Mesothelial cell of epicardium (in vitro differentiated cells): Measurements from ENCODE around the gene VRK3. TPM values are rescaled to one million over a fixed set of nuclear protein-coding genes. Genes with fewer than 3 reads are reported as not detected.
A peak's percentile ranks its signal among the peaks of the same experiment; 100 is the strongest.

ENCODE experiments used
- DNase-seq, 2 experiments: peaks; one replicate each; pipeline ENCODE4 v3.0.0; 2021; ENCODE audit warnings: low spot score in 2 of 2; ENCODE audit not compliant: unreplicated experiment in 2 of 2
- H3K27ac Mint-ChIP-seq: 2 replicates; pipeline ENCODE4 v1.8.0; 2021; ENCODE audit warnings: mixed read lengths
- H3K27me3 Mint-ChIP-seq: 2 replicates; pipeline ENCODE4 v1.8.0; 2021; ENCODE audit warnings: low read depth, mixed read lengths
- H3K36me3 Mint-ChIP-seq: 2 replicates; pipeline ENCODE4 v1.8.0; 2021; ENCODE audit warnings: mixed read lengths
- H3K4me1 Mint-ChIP-seq: 2 replicates; pipeline ENCODE4 v1.8.0; 2021; ENCODE audit warnings: mixed read lengths
- H3K4me3 Mint-ChIP-seq: 2 replicates; pipeline ENCODE4 v1.8.0; 2021; ENCODE audit warnings: mild to moderate bottlenecking, moderate library complexity, mixed read lengths
- H3K9me3 Mint-ChIP-seq: 2 replicates; pipeline ENCODE4 v1.8.0; 2021; ENCODE audit warnings: mixed read lengths
- total RNA-seq: library from RNA; stranded (reverse); gene quantifications from 3 replicates; pipeline ENCODE4 v1.2.1, GENCODE V29; 2021
- TF ChIP-seq, protein P1 (sequence below): fragments of 200-600 bp; sonication (generic); IDR thresholded peaks from one replicate; pipeline ENCODE4 v1.5.0; 2021; ENCODE audit warnings: antibody characterized with exemption; ENCODE audit not compliant: unreplicated experiment

The VRK3 gene
- total RNA-seq, 1 donor from 2014 or later, result 40.1 TPM

DNA sequence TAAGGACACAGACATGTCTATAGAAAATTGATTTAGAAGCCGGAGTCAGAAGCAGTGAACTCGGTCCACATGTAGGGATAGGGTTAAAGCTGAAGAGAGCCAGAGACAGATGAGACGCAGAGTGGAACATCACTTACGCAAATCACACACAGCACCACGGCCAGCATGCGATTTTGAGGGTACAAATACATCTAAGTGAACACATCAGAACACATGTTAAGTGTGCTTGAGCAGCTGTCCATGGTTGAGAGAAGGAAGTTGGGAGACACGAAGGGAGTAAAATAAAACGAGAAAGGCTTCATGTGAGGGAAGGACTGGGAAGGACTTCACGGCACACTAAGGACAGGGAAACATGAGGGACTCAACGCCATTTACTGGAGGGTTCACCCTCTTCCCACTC, 38.8 kb downstream of the VRK3 start:
- no peak for DNase-seq
- Mint-ChIP-seq H3K27me3 (no peaks in the 10 kb centered on the region), H3K36me3 (peaks cover 28% of the 10 kb centered on the region), H3K27ac (no peak overlapping the region), H3K9me3 (no peaks in the 10 kb centered on the region), H3K4me3 (no peak overlapping the region), H3K4me1 (no peaks in the 10 kb centered on the region)
- TF ChIP-seq, protein P1, sequence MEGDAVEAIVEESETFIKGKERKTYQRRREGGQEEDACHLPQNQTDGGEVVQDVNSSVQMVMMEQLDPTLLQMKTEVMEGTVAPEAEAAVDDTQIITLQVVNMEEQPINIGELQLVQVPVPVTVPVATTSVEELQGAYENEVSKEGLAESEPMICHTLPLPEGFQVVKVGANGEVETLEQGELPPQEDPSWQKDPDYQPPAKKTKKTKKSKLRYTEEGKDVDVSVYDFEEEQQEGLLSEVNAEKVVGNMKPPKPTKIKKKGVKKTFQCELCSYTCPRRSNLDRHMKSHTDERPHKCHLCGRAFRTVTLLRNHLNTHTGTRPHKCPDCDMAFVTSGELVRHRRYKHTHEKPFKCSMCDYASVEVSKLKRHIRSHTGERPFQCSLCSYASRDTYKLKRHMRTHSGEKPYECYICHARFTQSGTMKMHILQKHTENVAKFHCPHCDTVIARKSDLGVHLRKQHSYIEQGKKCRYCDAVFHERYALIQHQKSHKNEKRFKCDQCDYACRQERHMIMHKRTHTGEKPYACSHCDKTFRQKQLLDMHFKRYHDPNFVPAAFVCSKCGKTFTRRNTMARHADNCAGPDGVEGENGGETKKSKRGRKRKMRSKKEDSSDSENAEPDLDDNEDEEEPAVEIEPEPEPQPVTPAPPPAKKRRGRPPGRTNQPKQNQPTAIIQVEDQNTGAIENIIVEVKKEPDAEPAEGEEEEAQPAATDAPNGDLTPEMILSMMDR, result no peak

DNA sequence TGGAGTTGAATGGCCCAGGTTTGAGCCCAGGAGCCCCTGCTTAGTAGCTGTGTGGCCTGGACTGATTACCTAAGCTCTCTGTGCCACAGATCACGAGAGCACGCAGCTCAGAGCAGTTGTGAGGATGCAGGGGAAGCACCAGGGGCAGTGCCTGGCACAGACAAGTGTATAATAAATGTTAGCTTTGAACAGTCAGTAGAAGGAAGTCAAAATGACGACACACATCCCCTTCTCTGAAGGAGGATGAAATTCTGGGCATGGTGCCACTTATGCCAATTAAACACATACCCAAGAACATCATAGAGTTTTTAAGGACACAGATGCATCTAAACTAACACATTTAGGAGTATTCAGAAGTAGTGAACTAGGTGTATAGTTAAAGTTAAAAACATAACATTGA, 39.3 kb downstream of the VRK3 start:
- H3K27ac Mint-ChIP-seq, result no peak overlapping the region
- TF ChIP-seq, protein P1, result no peak
- H3K27me3 Mint-ChIP-seq, result no peaks in the 10 kb centered on the region
- H3K36me3 Mint-ChIP-seq, result peaks cover 23% of the 10 kb centered on the region
- no peaks in the 10 kb centered on the region for H3K4me1 Mint-ChIP-seq
- no peak for DNase-seq
- no peak overlapping the region for H3K4me3 Mint-ChIP-seq
- no peaks in the 10 kb centered on the region for H3K9me3 Mint-ChIP-seq

DNA sequence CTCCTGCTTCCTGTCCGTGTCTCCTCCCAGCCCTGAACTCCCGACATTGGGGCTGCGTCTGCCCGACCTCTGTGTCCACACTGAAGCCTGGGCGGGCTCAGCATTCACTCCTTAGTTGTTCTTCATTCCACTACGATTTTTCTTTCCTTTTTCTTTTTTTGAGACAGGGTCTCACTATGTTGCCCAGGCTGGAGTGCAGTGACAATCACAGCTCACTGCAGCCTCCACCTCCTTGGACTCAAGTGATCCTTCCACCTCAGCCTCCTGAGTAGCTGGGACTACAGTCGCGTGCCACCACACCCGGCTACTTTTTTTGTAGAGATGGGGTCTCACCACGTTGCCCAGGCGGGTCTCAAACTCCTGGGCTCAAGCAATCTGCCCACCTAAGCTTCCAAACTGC, 40.7 kb downstream of the VRK3 start:
- Mint-ChIP-seq H3K4me3 (no peak overlapping the region), H3K36me3 (peaks cover 23% of the 10 kb centered on the region), H3K4me1 (no peaks in the 10 kb centered on the region), H3K27me3 (no peaks in the 10 kb centered on the region), H3K27ac (no peak overlapping the region), H3K9me3 (no peaks in the 10 kb centered on the region)
- DNase-seq, result no peak
- TF ChIP-seq, protein P1, result no peak

DNA sequence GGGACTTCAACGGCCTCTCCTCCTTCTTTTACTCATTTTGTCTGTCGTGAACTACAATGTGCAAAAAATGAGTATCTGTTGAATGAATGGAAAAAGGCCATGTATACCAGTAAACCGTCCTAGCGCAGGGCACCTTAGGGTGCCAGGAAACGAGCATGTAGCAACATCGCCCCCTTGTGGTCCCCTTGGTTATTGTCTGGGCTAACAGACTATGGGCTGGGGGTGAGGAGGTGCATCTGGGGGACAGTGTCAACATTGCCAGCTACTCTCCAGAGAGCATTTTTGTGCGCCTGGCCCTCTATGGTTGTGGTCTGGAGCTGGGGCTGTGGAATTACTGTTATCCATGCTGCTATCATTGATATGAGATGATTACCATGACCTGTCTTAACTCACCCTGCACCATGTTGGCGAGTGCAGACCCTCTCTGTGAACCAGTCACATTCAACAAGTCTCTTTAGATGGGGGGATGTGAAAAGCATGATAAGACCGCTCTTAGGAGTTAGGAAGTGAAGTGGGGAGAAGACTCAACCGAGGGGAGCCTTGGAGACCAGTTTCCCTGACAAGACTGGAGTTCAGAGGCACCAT, 41.4 kb downstream of the VRK3 start:
- DNase-seq, result peak; percentile 53 to 80
- Mint-ChIP-seq H3K27ac (no peak overlapping the region), H3K9me3 (no peaks in the 10 kb centered on the region), H3K27me3 (no peaks in the 10 kb centered on the region), H3K4me1 (no peaks in the 10 kb centered on the region), H3K4me3 (no peak overlapping the region), H3K36me3 (peaks cover 22% of the 10 kb centered on the region)
- TF ChIP-seq, protein P1, result peak; percentile 82

DNA sequence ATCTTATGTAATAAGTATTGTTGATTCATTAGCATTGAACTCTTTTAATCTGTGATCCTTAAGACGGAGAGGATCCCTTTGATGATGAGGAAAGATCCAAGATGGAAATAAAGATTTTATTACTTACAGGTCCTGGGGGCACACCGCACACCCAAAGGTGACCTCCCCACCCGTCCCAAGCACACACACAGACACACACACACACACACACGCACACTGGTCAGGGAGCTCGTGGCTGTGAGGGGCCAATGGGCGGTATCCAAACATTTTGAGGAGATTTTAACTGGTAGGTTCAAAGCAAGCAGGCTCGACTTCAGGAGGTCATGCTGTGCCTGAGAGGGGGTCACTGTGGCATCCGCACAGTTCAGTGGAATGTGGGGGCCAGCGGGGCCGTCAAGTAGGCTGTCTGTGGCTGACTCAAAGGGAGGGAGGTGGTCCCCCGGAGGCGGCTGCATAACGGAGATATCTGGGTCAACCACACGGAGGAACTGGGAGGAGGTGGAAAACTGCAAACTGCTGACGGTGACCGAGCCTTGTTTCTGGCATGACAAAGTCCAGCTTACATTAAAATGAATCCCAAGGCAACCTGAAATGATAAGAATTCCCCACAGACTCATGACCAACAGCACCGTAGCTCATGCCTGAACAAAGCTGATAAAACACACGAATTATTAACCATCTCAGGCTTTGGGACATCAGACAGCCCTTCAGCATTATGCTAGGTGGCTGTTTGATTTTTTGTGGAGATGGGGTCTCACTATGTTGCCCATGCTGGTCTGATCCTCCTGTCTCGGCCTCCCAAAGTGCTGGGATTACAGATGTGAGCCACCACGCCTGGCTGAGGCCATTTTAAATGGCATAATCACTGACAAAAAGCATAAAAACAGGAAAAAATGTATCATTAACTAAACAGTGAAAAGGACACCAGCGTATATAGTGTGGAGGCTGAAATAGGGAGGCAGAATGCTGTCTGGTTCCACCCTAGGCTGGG, 43.3 kb downstream of the VRK3 start:
- Mint-ChIP-seq H3K4me3 (no peak overlapping the region), H3K36me3 (peaks cover 14% of the 10 kb centered on the region), H3K9me3 (no peaks in the 10 kb centered on the region), H3K27ac (no peak overlapping the region), H3K4me1 (no peaks in the 10 kb centered on the region), H3K27me3 (no peaks in the 10 kb centered on the region)
- TF ChIP-seq, protein P1, result no peak
- DNase-seq, result no peak
